Activated T-cell treated with anti-CD3 and anti-CD28 coated beads, Interleukin-2, amount 50 U/mL, for 4 hours (primary cell): ENCODE data around the gene NUMBL. TPM values are rescaled to one million over a fixed set of nuclear protein-coding genes. Genes with fewer than 3 reads are reported as not detected.

Experiments used
- total RNA-seq, 3 donors: library from RNA; stranded (reverse); gene quantifications; one replicate each; pipeline ENCODE4 v1.2.1, GENCODE V29; 2021

NUMBL gene
- total RNA-seq, 3 donors from 2014 or later = 13.8 to 17.1 (median 16.7) TPM

Other genes starting within 250 kb of the NUMBL start
- 1 to 10 TPM; 6.4 to 9.5 (median 6.8) TPM for gene SERTAD3, start 246.3 kb downstream of the NUMBL start, total RNA-seq
- gene BLVRB, start 224.9 kb downstream of the NUMBL start, total RNA-seq = 10 to 100 TPM; 17.0 to 19.2 (median 18.1) TPM
- gene SPTBN4, start 223.7 kb downstream of the NUMBL start, total RNA-seq = 1 to 10 TPM; 1.2 to 2.1 (median 1.8) TPM
- gene SHKBP1, start 113.8 kb downstream of the NUMBL start, total RNA-seq = 10 to 100 TPM; 80.1 to 86.1 (median 84.8) TPM
- 100 to 1,000 TPM; 210 to 251 (median 213) TPM for gene LTBP4, start 89.3 kb downstream of the NUMBL start, total RNA-seq
- gene COQ8B, start 26.2 kb upstream of the NUMBL start, total RNA-seq = 10 to 100 TPM; 18.7 to 21.3 (median 18.9) TPM
- gene ITPKC, start 26.5 kb upstream of the NUMBL start, total RNA-seq = 1 to 10 TPM; 6.9 to 8.2 (median 8.2) TPM
- 10 to 100 TPM in 1 of 3 donors, 1 to 10 TPM in 2; 7.4 to 11.4 (median 7.7) TPM for gene ACTMAP, start 59.8 kb upstream of the NUMBL start, total RNA-seq
- gene SNRPA, start 60.6 kb upstream of the NUMBL start, total RNA-seq = 100 to 1,000 TPM; 213 to 234 (median 219) TPM
- gene MIA, start 84.9 kb upstream of the NUMBL start, total RNA-seq = under 1 TPM in 1 of 3 donors, not detected in 2; 0.87 TPM
- 10 to 100 TPM; 26.6 to 34.9 (median 30.0) TPM for gene RAB4B, start 87.6 kb upstream of the NUMBL start, total RNA-seq
- 10 to 100 TPM; 86.3 to 95.4 (median 89.4) TPM for gene EGLN2, start 108.5 kb upstream of the NUMBL start, total RNA-seq
- under 1 TPM; 0.38 to 0.50 (median 0.38) TPM for gene CYP2A6, start 159.8 kb upstream of the NUMBL start, total RNA-seq
- gene CYP2A7, start 191.6 kb upstream of the NUMBL start, total RNA-seq = not detected